Tibial nerve (tissue), 4 donors: ENCODE results near the gene ZNF410. TPM values are rescaled to one million over a fixed set of nuclear protein-coding genes. Genes with fewer than 3 reads are reported as not detected.
"Not testable (repeated sequence)": the region's sequence is repeated elsewhere in the genome, so short reads cannot be mapped to it uniquely, and the experiment has no call there.

Experiments
- DNase-seq, 2 donors: peaks; one replicate each; pipeline ENCODE4 v3.0.0-alpha.2; 2019; ENCODE audit warnings: low spot score in 2 of 2
- H3K27ac ChIP-seq, 4 donors: fragments of 200-600 bp; sonication (generic) in 3 of 4; one replicate each; pipeline ENCODE4 v1.5.1; 2017 to 2019; ENCODE audit warnings: mild to moderate bottlenecking in 1 of 4
- H3K27me3 ChIP-seq, 2 donors: fragments of 200-600 bp; sonication (generic) in 1 of 2; one replicate each; pipeline versions ENCODE4 v1.5.1 to v1.6.0; 2017 to 2019
- H3K36me3 ChIP-seq, 3 donors: fragments of 200-600 bp; sonication (generic); one replicate each; pipeline ENCODE4 v1.5.1; 2018 to 2019
- H3K4me1 ChIP-seq, 4 donors: fragments of 200-600 bp; sonication (generic) in 3 of 4; one replicate each; pipeline ENCODE4 v1.5.1; 2017 to 2019
- H3K4me3 ChIP-seq, 4 donors: fragments of 200-600 bp; sonication (generic) in 3 of 4; one replicate each; pipeline ENCODE4 v1.5.1; 2017 to 2019; ENCODE audit warnings: mild to moderate bottlenecking in 1 of 4, moderate library complexity in 1 of 4
- H3K9me3 ChIP-seq, 4 donors: fragments of 200-600 bp; sonication (generic) in 3 of 4; one replicate each; pipeline ENCODE4 v1.5.1; 2017 to 2019
- EP300 ChIP-seq, 2 donors: sonication (generic); formaldehyde crosslinking; IDR thresholded peaks; one replicate each; pipeline ENCODE4 v1.6.1; 2017; ENCODE audit warnings: antibody characterized with exemption in 2 of 2, mild to moderate bottlenecking in 1 of 2
- POLR2A ChIP-seq, 2 donors: fragments of 450-650 bp; IDR thresholded peaks; one replicate each; pipeline ENCODE4 v1.6.1; 2017; ENCODE audit warnings: antibody characterized with exemption in 2 of 2, mild to moderate bottlenecking in 2 of 2, moderate library complexity in 2 of 2
- WGBS, 2 donors: methylation state at CpG; one replicate each; pipeline ENCODE4 v1.1.5; 2018; 5-methylcytosine and 5-hydroxymethylcytosine counted together
- total RNA-seq, 4 donors: library from RNA; depleted of rRNA; stranded (reverse); fragments of >200 nt; gene quantifications; one replicate each; pipeline ENCODE4 v1.1.0, GENCODE V29; 2016
- TF ChIP-seq, protein P1 (sequence below), 5 experiments: fragments of 200-600 bp in 3 of 5; fragments of 450-650 bp in 2 of 5; sonication (generic) in 3 of 5; IDR thresholded peaks; one replicate each; pipeline ENCODE4 v1.5.1; 2016 to 2019; ENCODE audit warnings: antibody characterized with exemption in 5 of 5, mild to moderate bottlenecking in 3 of 5, moderate library complexity in 2 of 5

Gene ZNF410
- total RNA-seq, 4 donors from 2014 or later, result 42.0 to 49.8 (median 46.8) TPM

GRCh38 chr14:73916324-73916723 is 29.7 kb downstream of the ZNF410 start:
- Histone ChIP-seq H3K27ac (no peak overlapping the region), H3K36me3 (peaks cover 0 to 88% (median 7%) of the 10 kb centered on the region in 3 donors), H3K4me1 (no peaks in the 10 kb centered on the region), H3K4me3 (no peak overlapping the region), H3K27me3 (no peaks in the 10 kb centered on the region), H3K9me3 (peaks cover 0 to 10% (median 0%) of the 10 kb centered on the region in 4 donors)
- 84 to 88% methylated on average over 6 of the region's 6 CpGs for WGBS, 2 donors
- TF ChIP-seq, protein P1, sequence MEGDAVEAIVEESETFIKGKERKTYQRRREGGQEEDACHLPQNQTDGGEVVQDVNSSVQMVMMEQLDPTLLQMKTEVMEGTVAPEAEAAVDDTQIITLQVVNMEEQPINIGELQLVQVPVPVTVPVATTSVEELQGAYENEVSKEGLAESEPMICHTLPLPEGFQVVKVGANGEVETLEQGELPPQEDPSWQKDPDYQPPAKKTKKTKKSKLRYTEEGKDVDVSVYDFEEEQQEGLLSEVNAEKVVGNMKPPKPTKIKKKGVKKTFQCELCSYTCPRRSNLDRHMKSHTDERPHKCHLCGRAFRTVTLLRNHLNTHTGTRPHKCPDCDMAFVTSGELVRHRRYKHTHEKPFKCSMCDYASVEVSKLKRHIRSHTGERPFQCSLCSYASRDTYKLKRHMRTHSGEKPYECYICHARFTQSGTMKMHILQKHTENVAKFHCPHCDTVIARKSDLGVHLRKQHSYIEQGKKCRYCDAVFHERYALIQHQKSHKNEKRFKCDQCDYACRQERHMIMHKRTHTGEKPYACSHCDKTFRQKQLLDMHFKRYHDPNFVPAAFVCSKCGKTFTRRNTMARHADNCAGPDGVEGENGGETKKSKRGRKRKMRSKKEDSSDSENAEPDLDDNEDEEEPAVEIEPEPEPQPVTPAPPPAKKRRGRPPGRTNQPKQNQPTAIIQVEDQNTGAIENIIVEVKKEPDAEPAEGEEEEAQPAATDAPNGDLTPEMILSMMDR (IDR thresholded peaks at IDR 0.05), result no peak
- no peak for TF ChIP-seq EP300 (IDR thresholded peaks at IDR 0.05)
- no peak for TF ChIP-seq POLR2A (IDR thresholded peaks at IDR 0.05)
- no peak for DNase-seq

GRCh38 chr14:73919457-73919856 is 32.8 kb downstream of the ZNF410 start:
- H3K27me3 ChIP-seq, result not testable (repeated sequence)
- H3K36me3 ChIP-seq, result peaks cover 2 to 88% (median 3%) of the 10 kb centered on the region in 3 donors

DNA sequence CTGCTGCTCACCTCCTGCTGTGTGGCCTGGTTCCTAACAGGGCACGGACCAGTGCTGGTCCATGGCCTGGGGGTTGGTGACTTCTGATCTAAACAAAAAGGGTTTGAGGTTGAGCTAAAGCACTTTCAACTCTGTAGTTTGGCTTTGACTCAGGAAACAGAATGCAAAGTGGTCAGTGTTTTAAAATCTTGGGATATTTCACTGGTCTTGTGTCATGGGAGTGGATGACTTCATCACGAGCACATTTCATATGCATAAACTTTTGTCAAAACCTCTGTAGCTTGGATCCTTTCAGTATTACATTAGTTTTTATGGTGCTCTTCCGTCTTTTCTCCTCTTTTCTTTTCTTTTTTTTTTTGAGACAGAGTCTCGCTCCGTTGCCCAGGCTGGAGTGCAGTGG is 37.7 kb downstream of the ZNF410 start:
- H3K27me3 ChIP-seq, result no peaks in the 10 kb centered on the region
- H3K36me3 ChIP-seq, result peaks cover 5 to 97% (median 6%) of the 10 kb centered on the region in 3 donors
- H3K9me3 ChIP-seq, result no peaks in the 10 kb centered on the region
- WGBS, 2 donors, result 74 to 86% methylated on average over 5 of the region's 5 CpGs
- DNase-seq, result no peak
- TF ChIP-seq, protein P1 (IDR thresholded peaks at IDR 0.05), result no peak
- no peak for TF ChIP-seq POLR2A (IDR thresholded peaks at IDR 0.05)
- TF ChIP-seq EP300 (IDR thresholded peaks at IDR 0.05), result no peak
- no peaks in the 10 kb centered on the region for H3K4me1 ChIP-seq
- H3K27ac ChIP-seq, result no peak overlapping the region
- H3K4me3 ChIP-seq, result no peak overlapping the region

More at GRCh38 chr14:73919457-73919856, 32.8 kb downstream of the ZNF410 start:
- not testable (repeated sequence) for H3K4me1 ChIP-seq, H3K9me3 ChIP-seq, DNase-seq, H3K27ac ChIP-seq, H3K4me3 ChIP-seq
- WGBS, 2 donors, result 96 to 98% methylated on average over 2 of the region's 2 CpGs

- Histone ChIP-seq H3K4me3 (no peak overlapping the region), H3K4me1 (no peaks in the 10 kb centered on the region), H3K36me3 (peaks cover 0 to 99% (median 0%) of the 10 kb centered on the region in 3 donors), H3K27me3 (no peaks in the 10 kb centered on the region), H3K9me3 (no peaks in the 10 kb centered on the region), H3K27ac (no peak overlapping the region)
- WGBS, 2 donors, result 77 to 84% methylated on average over 2 of the region's 2 CpGs
- TF ChIP-seq EP300 (IDR thresholded peaks at IDR 0.05) (no peak), POLR2A (IDR thresholded peaks at IDR 0.05) (no peak)
- TF ChIP-seq, protein P1 (IDR thresholded peaks at IDR 0.05), result peak in 2 of 5 experiments; percentile 12 to 13
- DNase-seq, result no peak
These were observed 49.0 kb downstream of the ZNF410 start for GRCh38 chr14:73935666-73936065.

- peaks cover 0 to 99% (median 0%) of the 10 kb centered on the region in 3 donors for H3K36me3 ChIP-seq
- TF ChIP-seq, protein P1 (IDR thresholded peaks at IDR 0.05), result no peak
- TF ChIP-seq POLR2A (IDR thresholded peaks at IDR 0.05) (no peak), EP300 (IDR thresholded peaks at IDR 0.05) (no peak)
- H3K4me3 ChIP-seq, result no peak overlapping the region
- no peaks in the 10 kb centered on the region for H3K27me3 ChIP-seq
- H3K4me1 ChIP-seq, result no peaks in the 10 kb centered on the region
- WGBS, 2 donors, result 75 to 83% methylated on average over 1 of the region's 1 CpG
- DNase-seq, result no peak
- H3K27ac ChIP-seq, result no peak overlapping the region
- H3K9me3 ChIP-seq, result no peaks in the 10 kb centered on the region
These were observed 49.9 kb downstream of the ZNF410 start for GRCh38 chr14:73936548-73936947.

DNA sequence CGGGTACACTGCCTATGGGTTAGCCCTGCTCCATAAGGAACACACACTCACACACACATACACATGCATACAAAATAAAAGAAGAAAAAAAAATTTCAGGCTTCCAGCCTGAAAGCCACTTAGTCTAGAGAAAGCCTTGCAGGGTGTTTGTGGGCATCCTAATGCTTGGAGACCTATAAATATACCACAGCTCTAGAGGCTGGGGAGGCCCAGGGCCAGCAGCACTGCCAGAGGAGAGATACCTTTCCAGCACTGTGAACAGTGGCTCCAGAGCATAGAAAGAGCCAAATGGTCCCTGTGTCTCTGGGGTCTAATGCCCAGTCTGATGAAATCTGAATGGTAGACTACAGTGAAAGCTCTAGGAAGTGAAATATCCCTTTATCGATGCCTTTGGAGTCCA is 50.4 kb downstream of the ZNF410 start:
- Histone ChIP-seq H3K4me1 (no peaks in the 10 kb centered on the region), H3K36me3 (peaks cover 0 to 99% (median 0%) of the 10 kb centered on the region in 3 donors), H3K9me3 (no peaks in the 10 kb centered on the region), H3K4me3 (no peak overlapping the region), H3K27me3 (no peaks in the 10 kb centered on the region), H3K27ac (no peak overlapping the region)
- TF ChIP-seq POLR2A (IDR thresholded peaks at IDR 0.05), result no peak
- TF ChIP-seq, protein P1 (IDR thresholded peaks at IDR 0.05), result no peak
- DNase-seq, result no peak
- 88 to 96% methylated on average over 2 of the region's 2 CpGs for WGBS, 2 donors
